HG02642 (cell line): Measurements from ENCODE around the gene CLN6.
"Not testable (repeated sequence)": the region's sequence is repeated elsewhere in the genome, so short reads cannot be mapped to it uniquely, and the experiment has no call there.

ENCODE experiments used
- ATAC-seq: cut with Tn5 transposase; IDR thresholded peaks from one replicate; pipeline ENCODE4 v1.9.1; 2021; ENCODE audit warnings: mild to moderate bottlenecking; ENCODE audit not compliant: unreplicated experiment, poor library complexity

Gene CLN6

DNA sequence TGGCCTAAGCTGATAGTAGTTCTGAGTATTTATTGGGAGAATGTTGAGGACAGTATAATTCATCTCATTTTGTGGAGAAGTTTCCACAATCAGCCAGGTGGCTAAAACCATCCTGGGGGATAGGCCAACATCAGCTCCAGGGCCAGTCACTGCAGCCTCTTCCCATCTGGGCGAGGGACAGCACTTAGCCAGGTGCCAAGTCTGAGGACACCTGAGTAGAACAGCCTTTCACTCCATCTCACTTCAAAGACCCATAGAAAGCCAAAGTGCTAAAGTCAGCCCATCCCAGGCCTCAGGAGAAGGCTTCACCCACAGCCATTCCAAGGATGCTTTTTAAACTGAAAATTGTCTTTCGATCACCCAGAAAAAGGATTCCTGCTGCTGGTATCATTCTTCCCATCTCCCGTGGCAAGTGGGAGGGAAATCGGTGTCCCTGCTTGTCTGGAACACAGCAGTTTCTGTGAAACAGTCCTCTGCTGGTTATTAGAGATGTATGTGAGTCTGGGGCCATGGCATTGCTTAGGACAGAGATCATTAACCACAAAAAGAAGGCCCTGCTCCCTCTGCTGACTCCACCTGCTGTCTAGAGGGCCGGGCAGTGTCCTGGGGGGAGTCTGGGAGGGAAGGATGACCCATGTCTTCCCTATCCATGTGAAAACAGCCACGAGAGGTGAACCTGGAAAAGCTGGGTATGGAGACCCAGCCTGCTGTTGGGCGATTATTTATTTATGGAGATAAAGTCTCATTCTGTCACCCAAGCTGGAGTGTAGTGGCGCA, 34.0 kb downstream of the CLN6 start:
- no peak for ATAC-seq

DNA sequence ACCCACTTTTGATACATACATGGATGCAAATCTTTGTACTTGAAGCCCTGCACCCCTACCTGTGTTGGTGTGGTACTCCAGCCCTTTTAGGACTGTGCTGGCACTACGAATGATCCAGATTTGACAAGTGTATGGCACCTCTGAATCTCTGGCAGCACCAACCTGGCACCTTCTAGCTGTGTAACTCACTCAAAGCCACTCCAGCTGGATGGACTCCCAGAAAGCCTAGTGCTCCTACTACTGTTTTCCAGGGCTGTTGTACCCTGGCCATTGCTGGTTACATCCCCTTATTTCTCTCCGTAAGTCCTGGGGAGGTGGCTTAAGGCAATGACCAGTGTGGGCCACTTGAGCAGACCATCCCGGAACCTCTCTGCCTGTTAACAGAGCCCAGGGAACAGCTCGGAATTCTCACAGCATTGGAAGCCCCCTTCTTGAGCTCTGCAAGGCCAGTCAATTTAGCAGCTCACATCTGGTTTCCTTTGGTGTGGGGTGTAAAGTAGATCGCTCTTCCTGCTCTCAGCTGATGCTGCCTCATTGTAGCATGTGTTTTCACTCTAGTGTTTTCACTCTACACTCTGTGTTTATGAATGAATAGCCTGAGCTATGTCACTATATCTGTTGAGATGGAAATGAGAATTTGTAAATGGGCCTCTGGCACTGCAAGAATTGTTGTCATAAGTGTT, 36.6 kb downstream of the CLN6 start:
- ATAC-seq, result no peak

DNA sequence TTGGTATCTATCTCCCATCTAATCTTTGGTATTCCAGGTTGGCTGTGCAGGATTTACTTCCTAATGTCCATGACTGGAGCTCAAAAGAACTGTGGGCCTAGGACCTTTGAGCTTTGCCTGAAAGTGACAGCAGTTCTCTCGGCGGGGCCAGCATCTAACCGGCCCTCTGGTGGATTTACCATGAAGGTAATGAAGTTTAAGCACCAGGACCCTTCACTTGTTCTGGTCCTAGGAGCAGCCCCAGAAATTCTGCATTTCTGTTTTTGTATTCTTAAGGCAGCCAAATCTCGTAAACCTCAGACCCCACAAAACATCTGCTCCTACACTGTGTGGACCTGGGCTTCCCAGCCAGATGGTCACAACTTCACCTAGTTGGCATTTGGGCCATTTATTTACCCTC, 37.4 kb downstream of the CLN6 start:
- no peak for ATAC-seq

DNA sequence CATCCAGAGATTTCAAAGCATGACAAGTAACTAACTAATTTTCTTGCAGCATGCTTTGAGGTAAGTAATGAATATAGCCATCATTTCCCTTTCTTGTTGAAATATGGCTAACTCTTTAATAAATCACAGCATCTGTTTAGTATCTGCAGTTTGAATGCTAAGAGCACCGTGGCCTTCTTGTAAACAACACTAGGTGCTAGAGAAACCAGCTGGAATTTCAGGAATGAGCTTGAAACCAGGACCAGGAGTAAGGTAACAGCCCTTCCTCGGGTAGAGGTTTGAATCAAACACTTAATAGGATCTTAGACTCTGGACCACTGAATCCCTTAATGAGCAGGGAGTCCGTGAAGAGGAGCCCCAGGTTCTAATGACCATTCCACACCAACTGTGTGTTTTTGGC, 38.0 kb downstream of the CLN6 start:
- ATAC-seq, result no peak

DNA sequence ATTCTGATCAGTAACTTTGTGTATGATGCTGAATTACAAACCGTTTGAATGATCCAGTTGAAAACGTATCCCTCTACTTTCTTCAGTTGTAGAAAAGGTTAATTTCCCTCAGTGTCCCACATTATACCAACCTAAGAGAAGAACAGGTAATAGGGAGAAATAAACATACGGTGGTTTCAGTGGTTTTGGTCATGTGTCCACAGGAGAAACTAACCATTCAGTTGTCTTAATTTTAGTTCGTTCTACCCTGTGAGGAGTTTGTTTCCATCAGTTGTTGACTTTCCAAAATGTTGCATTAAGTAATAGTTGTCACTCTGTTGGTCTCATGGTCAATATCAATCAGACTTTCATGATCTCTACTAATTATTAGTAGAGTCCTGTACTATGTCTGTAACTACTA, 39.5 kb downstream of the CLN6 start:
- ATAC-seq, result no peak

DNA sequence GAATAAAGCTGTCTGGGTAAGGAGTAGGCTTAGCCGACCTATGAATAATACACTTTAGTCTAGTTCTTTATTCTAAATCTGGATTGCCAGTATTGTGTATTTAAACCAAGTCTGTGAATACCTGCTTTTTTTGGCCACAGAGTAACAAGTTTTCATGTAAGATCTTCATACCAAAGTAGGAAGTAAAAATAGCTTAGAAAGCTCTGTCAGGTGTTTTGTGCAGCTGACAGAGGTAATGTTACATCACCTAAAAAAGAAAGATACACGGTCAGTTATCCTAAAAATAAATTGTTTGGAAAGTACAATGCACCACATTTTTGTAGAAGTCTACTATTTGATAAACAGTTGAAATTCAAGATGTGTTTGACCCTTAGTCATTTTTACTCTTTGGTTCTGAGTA, 40.9 kb downstream of the CLN6 start:
- ATAC-seq, result no peak

DNA sequence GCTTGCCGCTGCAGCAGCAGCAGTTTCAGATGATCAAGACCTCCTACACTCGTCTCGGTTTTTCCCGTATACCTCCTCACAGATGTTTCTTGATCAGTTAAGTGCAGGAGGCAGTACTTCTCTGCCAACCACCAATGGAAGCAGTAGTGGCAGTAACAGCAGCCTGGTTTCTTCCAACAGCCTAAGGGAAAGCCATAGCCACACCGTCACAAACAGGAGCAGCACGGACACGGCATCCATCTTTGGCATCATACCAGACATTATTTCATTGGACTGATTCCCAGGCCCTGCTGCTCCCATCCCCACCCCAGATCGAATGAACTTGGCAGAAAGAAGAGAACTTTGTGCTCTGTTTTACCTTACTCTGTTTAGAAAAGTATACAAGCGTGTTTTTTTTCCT, 42.0 kb downstream of the CLN6 start:
- no peak for ATAC-seq

DNA sequence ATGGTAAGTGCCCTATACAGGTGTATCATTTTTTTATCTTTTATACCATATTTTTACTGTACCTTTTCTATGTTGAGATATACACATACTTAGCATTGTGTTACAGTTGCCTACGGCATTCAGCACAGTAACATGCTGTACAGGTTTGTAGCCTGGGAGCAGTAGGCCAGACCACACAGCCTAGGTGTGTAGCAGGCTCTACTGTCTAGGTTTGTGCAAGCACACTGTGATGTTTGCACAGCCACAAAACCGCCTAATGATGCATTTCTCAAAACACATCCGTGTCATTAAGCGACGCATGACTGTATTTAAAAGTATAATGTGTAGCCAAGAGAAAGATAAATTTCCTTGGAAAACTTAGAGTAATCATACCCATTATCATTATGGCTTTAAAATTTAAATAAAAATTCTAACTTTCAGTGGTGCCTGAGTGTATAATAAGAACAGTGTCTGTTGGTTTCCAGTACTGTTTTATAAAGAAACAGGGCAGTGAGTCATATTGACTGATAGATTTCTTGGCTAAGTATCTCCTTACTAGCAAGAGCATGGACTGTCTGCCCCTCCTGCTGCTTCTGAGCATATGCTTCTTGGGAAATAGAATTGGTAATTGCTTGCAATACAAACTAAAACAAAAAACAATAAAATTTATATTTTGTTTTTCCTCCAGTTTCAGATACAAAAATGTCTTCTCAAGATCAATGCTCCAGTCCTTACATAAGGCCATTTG, 42.7 kb downstream of the CLN6 start:
- ATAC-seq, result no peak

DNA sequence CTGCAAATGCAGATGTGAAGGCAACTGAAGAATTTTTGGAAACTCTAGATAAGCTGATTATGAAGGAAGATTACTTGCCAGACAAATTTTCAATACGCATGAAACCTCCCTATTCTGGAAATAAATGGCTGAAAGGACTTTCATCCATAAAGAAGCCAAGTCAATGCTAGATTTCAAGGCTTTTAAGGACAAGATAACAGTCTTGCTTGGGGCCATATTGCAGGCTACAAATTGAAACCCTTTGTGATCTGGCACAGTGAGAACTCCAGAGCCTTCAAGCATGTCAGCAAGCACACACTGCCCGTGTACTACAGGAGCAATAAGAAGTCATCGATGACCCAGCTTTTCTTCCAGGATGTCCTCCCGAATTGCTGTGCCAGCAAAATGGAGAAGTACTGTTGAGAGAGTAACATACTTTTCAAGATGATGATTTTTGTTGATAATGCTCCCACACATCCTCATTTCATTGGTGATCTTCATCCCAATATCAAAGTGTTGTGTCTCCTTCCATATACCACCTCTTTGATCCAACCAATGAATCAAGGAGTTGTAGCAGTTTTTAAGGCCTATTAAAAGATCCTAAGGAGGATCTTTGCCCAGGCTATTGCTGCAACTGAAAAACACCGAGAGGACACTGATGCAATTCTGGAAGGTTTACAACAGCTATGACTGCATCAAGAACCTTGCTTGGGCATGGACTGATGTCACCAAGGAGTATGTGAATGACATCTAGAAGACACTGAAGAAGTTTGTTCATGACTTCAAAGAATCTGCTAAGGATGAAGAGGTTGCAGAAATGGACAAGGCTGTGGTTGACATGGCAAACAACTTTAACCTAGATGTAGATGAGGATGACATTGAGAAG, 44.7 kb downstream of the CLN6 start:
- no peak for ATAC-seq

DNA sequence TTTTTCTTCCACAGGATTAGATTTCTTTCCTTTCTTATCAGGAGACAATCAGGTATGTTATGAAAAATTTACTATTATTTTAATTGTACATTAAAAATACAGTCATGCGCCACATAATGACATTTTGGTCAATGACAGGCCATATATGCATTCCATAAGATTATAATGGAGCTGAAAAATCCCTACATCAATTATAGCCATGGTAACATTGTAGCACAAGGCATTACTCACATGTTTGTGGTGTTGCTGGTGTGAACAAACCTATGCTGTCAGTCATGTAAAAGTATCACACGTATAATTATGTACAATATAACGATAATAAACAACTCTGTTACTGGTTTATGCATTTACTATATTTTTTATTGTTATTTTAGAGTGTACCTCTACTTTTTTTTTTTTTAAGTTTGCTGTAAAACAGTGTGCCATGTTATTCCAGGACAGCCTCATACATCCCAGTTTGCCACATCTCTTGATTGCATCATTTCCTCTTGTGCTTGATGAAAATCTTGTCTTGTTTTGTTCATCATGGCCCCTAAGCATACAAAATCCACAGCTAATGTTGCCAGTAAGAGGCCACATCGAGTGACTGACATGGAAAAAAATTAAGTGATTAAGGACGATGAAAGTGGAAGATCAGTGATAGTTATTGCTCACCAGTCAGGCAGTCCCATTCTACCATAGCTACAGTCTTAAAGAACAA, 45.8 kb downstream of the CLN6 start:
- no peak for ATAC-seq

DNA sequence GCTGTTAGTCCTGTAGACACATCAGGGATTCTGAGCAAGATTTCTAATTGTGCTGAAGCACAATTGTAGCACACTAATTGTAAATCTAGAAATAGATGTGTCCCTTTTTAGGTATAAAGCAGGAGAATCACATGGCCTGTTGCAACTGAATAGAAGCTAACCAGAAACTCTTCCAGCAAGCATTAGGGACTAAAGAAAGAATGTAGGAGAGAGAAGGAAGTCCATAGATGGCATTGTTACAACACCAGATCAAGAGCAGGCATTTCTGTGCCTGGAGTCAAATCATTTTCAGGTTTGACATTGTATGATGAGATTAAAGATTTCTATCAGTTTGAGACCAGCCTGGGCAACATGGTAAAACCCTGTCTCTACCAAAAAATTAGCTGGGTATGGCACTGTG, 51.8 kb downstream of the CLN6 start:
- ATAC-seq, result no peak

DNA sequence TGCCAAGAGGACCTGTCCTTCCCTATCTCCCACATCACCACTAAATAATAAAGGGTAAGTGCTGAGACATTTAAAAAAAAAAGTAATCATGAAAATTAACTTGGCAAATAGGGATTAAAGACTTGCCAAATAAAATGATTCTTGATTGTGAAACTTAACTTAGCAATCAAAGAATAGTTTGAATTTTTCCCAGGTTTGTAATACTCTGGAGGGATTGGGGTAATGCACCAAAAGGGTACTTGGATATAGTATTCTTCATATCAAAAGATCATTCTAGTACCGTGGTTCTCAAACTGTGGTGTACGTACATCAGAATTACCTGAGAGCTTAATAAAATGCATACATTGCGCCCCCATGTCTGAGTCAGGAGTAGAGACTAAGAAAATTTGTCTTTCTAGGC, 52.9 kb downstream of the CLN6 start:
- ATAC-seq, result no peak

DNA sequence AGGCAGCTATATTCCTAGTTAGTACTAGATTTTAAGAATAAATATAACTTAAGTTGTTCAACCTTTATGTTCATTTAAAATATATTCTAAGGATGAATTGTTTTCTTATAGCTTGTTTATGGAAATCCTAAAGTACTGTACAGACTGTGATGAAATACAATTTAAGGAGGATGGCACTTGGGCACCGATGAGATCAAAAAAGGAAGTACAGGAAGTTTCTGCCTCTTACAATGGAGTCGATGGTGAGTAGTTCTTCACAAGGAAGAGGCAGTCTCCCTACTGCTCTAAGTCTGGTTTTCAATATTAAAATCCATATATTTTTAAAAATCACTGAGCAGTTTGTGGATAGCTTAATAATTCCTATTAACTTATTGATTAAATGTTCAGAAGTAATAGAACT, 54.0 kb downstream of the CLN6 start:
- ATAC-seq, result no peak

DNA sequence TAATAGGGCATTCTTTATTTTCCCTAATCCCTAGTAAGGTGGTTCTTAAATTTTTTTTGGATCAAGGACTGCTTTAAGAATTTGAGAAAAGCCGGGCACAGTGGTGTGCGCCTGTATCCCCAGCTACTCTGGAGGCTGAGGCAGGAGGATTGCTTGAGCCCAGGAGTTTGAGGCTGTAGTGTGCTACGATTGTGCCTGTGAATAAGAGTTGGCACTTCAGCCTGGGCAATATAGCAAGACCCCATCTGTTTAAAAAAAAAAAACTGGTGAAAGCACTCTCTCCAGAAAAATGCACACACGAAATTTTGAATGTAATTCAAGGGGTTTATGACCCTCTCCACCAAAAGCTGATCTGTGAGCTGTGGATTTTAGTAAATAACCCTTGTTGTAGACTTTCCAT, 56.4 kb downstream of the CLN6 start:
- no peak for ATAC-seq

DNA sequence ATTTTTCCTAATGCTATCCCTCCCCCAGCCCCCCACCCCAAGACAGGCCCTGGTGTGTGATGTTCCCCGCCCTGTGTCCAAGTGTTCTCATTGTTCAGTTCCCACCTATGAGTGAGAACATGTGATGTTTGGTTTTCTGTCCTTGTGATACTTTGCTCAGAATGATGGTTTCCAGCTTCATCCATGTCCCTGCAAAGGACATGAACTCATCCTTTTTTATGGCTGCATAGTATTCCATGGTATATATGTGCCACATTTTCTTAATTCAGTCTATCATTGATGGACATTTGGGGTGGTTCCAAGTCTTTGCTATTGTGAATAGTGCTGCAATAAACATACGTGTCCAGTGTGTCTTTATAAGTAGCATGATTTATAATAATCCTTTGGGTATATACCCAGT, 57.5 kb downstream of the CLN6 start:
- not testable (repeated sequence) for ATAC-seq

DNA sequence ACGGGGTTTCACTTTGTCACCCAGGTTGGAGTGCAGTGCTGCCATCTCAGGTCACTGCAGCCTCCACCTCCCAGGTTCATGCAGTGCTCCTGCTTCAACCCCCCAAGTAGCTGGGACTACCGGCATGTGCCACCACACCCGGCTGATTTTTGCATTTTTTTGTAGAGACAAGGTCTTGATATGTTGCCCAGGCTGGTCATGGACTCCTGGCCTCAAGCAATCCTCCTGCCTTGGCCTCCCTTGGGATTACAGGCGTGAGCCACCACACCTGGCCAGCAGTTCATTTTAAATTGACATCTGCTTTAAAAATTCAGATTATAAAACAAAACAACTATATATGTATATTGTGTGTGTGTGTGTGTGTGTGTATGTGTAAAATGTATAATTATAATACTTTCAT, 62.7 kb downstream of the CLN6 start:
- ATAC-seq, result no peak

DNA sequence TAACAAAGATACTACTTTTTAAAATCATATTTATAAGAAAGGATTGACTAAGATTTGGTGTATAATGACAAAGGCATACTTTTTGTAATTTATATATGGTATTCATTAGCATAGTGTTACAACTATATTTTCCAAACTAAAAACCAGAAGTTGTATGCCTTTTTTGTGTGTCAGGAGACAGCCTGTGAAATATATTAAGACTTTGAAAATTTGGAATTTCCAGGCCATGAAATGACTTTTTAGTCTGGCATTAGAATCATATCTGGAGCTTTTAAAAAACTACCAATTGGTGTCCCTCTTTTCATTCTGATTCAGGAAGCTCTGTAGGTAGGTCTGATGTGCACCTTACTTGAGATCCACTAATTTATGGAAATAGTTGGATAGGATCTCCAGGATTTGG, 66.3 kb downstream of the CLN6 start:
- no peak for ATAC-seq

DNA sequence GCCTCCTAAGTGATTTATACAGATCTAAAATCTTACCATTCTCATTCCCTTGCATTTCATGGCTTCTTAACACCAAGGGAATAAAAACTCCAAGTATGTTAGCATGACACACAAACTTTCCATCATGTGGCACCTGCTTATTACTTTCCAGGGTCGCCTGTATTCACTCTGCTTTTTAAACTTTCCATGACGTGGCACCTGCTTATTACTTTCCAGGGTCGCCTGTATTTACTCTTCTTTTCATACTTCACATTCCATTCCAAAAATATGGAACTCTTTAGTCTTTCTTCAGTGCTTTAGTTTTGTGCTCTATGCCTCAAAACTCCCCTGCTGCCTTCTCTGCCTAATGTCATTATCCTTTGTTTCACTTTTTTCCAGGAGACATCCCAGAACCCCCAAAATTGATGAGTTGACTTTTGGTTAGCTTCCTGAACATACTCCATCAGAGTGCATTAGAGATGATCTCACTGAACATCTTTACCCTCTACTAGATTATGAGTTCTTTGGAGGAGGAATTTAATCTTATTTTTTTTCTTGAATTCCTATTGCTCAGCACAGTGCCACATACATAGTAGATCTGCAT, 71.4 kb downstream of the CLN6 start:
- ATAC-seq, result no peak

DNA sequence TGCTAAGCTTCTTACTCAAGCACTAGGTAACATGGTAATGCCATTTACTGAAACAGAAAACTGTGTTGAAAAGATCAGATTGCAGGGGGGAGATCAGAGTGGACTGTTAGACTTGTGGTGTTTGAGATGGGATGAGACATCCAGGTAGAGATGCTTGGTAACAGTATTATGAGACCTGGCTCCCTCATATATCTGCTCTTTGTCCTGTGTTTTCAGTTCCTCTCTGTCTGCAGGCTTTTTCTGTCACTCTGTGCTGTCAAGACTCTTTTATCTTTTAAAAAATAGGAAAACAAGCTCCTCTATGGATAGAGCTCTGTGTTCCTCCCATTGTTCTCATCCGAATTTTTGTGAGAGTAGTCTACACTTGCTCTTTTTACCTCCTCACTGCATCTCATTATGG, 72.5 kb downstream of the CLN6 start:
- no peak for ATAC-seq
